Astrocyte (in vitro differentiated cells and primary cell): ENCODE measurements around the gene ROR1. TPM values are rescaled to one million over a fixed set of nuclear protein-coding genes. Genes with fewer than 3 reads are reported as not detected.

Source experiments
- DNase-seq: peaks from one replicate; pipeline ENCODE4 v3.0.0-alpha.2; 2010; ENCODE audit warnings: low read depth
- FAIRE-seq: peaks from 2 replicates; lab custom pipeline; 2011; peaks lifted over from hg19 to GRCh38; lab: Jason Lieb, UNC
- H2AFZ ChIP-seq: 2 replicates; pipeline ENCODE4 v1.6.0; 2012; ENCODE audit warnings: low read depth, low read length, inconsistent platforms
- H3K27ac ChIP-seq: 2 replicates; pipeline ENCODE4 v1.5.1; 2011; ENCODE audit warnings: low read depth, low read length, inconsistent platforms
- H3K27me3 ChIP-seq: 2 replicates; pipeline ENCODE4 v1.6.0; 2011; ENCODE audit warnings: low read length, inconsistent platforms; ENCODE audit not compliant: insufficient read depth
- H3K36me3 ChIP-seq: 2 replicates; pipeline ENCODE4 v1.5.1; 2011; ENCODE audit warnings: low read length, inconsistent platforms; ENCODE audit not compliant: insufficient read depth
- H3K4me1 ChIP-seq: 2 replicates; pipeline ENCODE4 v1.5.1; 2011; ENCODE audit warnings: low read length, inconsistent platforms; ENCODE audit not compliant: insufficient read depth
- H3K4me2 ChIP-seq: 2 replicates; pipeline ENCODE4 v1.6.0; 2012; ENCODE audit warnings: low read length, inconsistent platforms
- H3K4me3 ChIP-seq: 2 replicates; pipeline ENCODE4 v1.5.1; 2011; ENCODE audit warnings: low read depth, mild to moderate bottlenecking, low read length, inconsistent platforms; ENCODE audit not compliant: insufficient read depth
- H3K79me2 ChIP-seq: 2 replicates; pipeline ENCODE4 v1.6.0; 2012; ENCODE audit warnings: mild to moderate bottlenecking, low read length, inconsistent platforms; ENCODE audit not compliant: insufficient read depth
- H3K9ac ChIP-seq: 2 replicates; pipeline ENCODE4 v1.6.0; 2012; ENCODE audit warnings: mild to moderate bottlenecking, low read length, inconsistent platforms
- H3K9me3 ChIP-seq: 2 replicates; pipeline ENCODE4 v1.5.1; 2012; ENCODE audit warnings: low read depth, mild to moderate bottlenecking, low read length, inconsistent platforms; ENCODE audit not compliant: insufficient read depth
- H4K20me1 ChIP-seq: 2 replicates; pipeline ENCODE4 v1.6.0; 2012; ENCODE audit warnings: low read length, inconsistent platforms; ENCODE audit not compliant: insufficient read depth
- H3K27ac Mint-ChIP-seq: one replicate; pipeline ENCODE4 v1.8.0; 2021; ENCODE audit warnings: mild to moderate bottlenecking, mixed read lengths; ENCODE audit not compliant: unreplicated experiment
- H3K27me3 Mint-ChIP-seq: one replicate; pipeline ENCODE4 v1.8.0; 2021; ENCODE audit warnings: low read depth, mixed read lengths; ENCODE audit not compliant: unreplicated experiment
- H3K36me3 Mint-ChIP-seq: one replicate; pipeline ENCODE4 v1.8.0; 2021; ENCODE audit warnings: low read depth, mixed read lengths; ENCODE audit not compliant: unreplicated experiment
- H3K4me1 Mint-ChIP-seq: one replicate; pipeline ENCODE4 v1.8.0; 2021; ENCODE audit warnings: low read depth, mixed read lengths; ENCODE audit not compliant: unreplicated experiment
- H3K4me3 Mint-ChIP-seq: one replicate; pipeline ENCODE4 v1.8.0; 2021; ENCODE audit warnings: mild to moderate bottlenecking, moderate library complexity, mixed read lengths; ENCODE audit not compliant: unreplicated experiment
- H3K9me3 Mint-ChIP-seq: one replicate; pipeline ENCODE4 v1.8.0; 2021; ENCODE audit warnings: mild to moderate bottlenecking, mixed read lengths; ENCODE audit not compliant: unreplicated experiment
- EZH2 ChIP-seq: IDR thresholded peaks from 2 replicates; pipeline ENCODE4 v1.6.1; 2012; ENCODE audit warnings: mild to moderate bottlenecking, low read length, inconsistent platforms; ENCODE audit not compliant: insufficient read depth
- total RNA-seq: library from RNA; stranded (reverse); gene quantifications from 2 replicates; pipeline ENCODE4 v1.2.1, GENCODE V29; 2021
- TF ChIP-seq, protein P1 (sequence below): IDR thresholded peaks from 2 replicates; pipeline ENCODE4 v1.5.1; 2011; ENCODE audit warnings: low read depth, mild to moderate bottlenecking, inconsistent platforms, low read length, moderate library complexity; ENCODE audit not compliant: insufficient read depth

The ROR1 gene
- total RNA-seq, 1 donor from 2014 or later, result 38.3 TPM

- no peak overlapping the region for H2AFZ ChIP-seq
- Mint-ChIP-seq H3K27me3 (no peaks in the 10 kb centered on the region), H3K27ac (peak overlapping the region; percentile 7), H3K9me3 (no peaks in the 10 kb centered on the region), H3K36me3 (peaks cover 13% of the 10 kb centered on the region), H3K4me3 (no peak overlapping the region), H3K4me1 (peaks cover 42% of the 10 kb centered on the region)
- no peak overlapping the region for H3K4me3 ChIP-seq
- DNase-seq (no peak), FAIRE-seq (no peak)
- H3K9me3 ChIP-seq, result no peaks in the 10 kb centered on the region
- H3K4me2 ChIP-seq, result no peak overlapping the region
- no peaks in the 10 kb centered on the region for H3K27me3 ChIP-seq
- H4K20me1 ChIP-seq, result no peaks in the 10 kb centered on the region
- H3K36me3 ChIP-seq, result no peaks in the 10 kb centered on the region
- H3K9ac ChIP-seq, result no peak overlapping the region
- H3K27ac ChIP-seq, result no peak overlapping the region
- TF ChIP-seq, protein P1, sequence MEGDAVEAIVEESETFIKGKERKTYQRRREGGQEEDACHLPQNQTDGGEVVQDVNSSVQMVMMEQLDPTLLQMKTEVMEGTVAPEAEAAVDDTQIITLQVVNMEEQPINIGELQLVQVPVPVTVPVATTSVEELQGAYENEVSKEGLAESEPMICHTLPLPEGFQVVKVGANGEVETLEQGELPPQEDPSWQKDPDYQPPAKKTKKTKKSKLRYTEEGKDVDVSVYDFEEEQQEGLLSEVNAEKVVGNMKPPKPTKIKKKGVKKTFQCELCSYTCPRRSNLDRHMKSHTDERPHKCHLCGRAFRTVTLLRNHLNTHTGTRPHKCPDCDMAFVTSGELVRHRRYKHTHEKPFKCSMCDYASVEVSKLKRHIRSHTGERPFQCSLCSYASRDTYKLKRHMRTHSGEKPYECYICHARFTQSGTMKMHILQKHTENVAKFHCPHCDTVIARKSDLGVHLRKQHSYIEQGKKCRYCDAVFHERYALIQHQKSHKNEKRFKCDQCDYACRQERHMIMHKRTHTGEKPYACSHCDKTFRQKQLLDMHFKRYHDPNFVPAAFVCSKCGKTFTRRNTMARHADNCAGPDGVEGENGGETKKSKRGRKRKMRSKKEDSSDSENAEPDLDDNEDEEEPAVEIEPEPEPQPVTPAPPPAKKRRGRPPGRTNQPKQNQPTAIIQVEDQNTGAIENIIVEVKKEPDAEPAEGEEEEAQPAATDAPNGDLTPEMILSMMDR, result no peak
- TF ChIP-seq EZH2, result no peak
- H3K4me1 ChIP-seq, result no peaks in the 10 kb centered on the region
- H3K79me2 ChIP-seq, result no peaks in the 10 kb centered on the region
Measured at GRCh38 chr1:64061430-64062104, 287.8 kb downstream of the ROR1 start.

- H3K27me3 Mint-ChIP-seq, result no peaks in the 10 kb centered on the region
- no peaks in the 10 kb centered on the region for H3K9me3 ChIP-seq
- no peaks in the 10 kb centered on the region for H3K27me3 ChIP-seq
- no peak overlapping the region for H3K4me2 ChIP-seq
- no peak overlapping the region for H3K4me3 Mint-ChIP-seq
- H2AFZ ChIP-seq, result no peak overlapping the region
- H3K27ac Mint-ChIP-seq, result peak overlapping the region; percentile 77
- H3K9ac ChIP-seq, result no peak overlapping the region
- H3K4me1 Mint-ChIP-seq, result peaks cover 42% of the 10 kb centered on the region
- no peaks in the 10 kb centered on the region for H3K79me2 ChIP-seq
- TF ChIP-seq EZH2, result no peak
- TF ChIP-seq, protein P1, result no peak
- H3K27ac ChIP-seq, result no peak overlapping the region
- no peaks in the 10 kb centered on the region for H3K36me3 ChIP-seq
- no peak for DNase-seq
- H4K20me1 ChIP-seq, result no peaks in the 10 kb centered on the region
- H3K4me3 ChIP-seq, result no peak overlapping the region
- peaks cover 13% of the 10 kb centered on the region for H3K36me3 Mint-ChIP-seq
- H3K4me1 ChIP-seq, result no peaks in the 10 kb centered on the region
- no peak for FAIRE-seq
- no peaks in the 10 kb centered on the region for H3K9me3 Mint-ChIP-seq
Measured at GRCh38 chr1:64062529-64062928, 288.7 kb downstream of the ROR1 start.

DNA sequence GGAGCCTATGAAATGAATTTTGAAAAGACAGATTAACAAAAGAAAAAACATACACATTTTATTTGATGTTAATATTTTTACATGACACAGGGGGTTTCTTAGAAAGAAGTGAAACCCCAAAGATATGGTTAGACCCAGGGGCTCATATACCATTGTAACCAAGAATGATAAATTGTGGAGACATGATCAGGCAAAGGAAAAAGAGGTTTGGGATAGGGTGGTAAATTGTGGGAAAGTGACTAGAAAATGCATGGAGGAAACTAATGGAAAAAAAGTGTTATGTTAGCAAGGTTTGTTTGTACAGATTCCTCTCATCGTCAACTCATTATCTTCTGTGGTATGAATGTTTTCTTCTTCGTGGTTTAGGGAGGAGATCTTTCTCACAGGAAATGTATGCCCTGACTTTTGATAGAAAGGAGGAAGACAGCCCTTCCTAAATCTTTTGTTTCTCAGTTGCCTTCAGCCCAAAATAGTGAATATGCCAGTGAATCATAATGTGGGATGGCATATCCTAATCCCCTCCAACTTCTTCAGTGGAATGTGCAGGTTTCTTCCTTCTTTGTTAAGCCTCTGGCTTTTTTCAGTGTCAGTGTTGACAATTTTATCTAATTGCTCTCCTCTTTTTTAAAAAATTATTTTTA lies 289.2 kb downstream of the ROR1 start:
- no peaks in the 10 kb centered on the region for H3K36me3 ChIP-seq
- H3K4me1 ChIP-seq, result no peaks in the 10 kb centered on the region
- Mint-ChIP-seq H3K9me3 (no peaks in the 10 kb centered on the region), H3K4me1 (peaks cover 42% of the 10 kb centered on the region), H3K27ac (peak overlapping the region; percentile 77), H3K36me3 (peaks cover 13% of the 10 kb centered on the region), H3K4me3 (no peak overlapping the region), H3K27me3 (no peaks in the 10 kb centered on the region)
- peak; percentile 24 for DNase-seq
- no peaks in the 10 kb centered on the region for H4K20me1 ChIP-seq
- TF ChIP-seq, protein P1, result no peak
- TF ChIP-seq EZH2, result no peak
- H3K9me3 ChIP-seq, result no peaks in the 10 kb centered on the region
- no peak overlapping the region for H3K27ac ChIP-seq
- no peak overlapping the region for H3K4me2 ChIP-seq
- H3K79me2 ChIP-seq, result no peaks in the 10 kb centered on the region
- H3K9ac ChIP-seq, result no peak overlapping the region
- peak; percentile 73 for FAIRE-seq
- no peak overlapping the region for H3K4me3 ChIP-seq
- H3K27me3 ChIP-seq, result no peaks in the 10 kb centered on the region
- no peak overlapping the region for H2AFZ ChIP-seq
